SK-N-SH treated with all-trans-retinoic acid at 6 μM for 48 hours (cell line): ENCODE results near the gene GALNT3.

Experiments
- ARNTL ChIP-seq: fragments of 450-650 bp; formaldehyde crosslinking; IDR thresholded peaks from 2 replicates; pipeline ENCODE4 v1.5.0; 2020; ENCODE audit warnings: low read depth, mild to moderate bottlenecking, moderate library complexity, borderline replicate concordance
- POU6F1 ChIP-seq: fragments of 250-450 bp; sonication (Bioruptor Pico); IDR thresholded peaks from 2 replicates; pipeline ENCODE4 v1.8.0; 2021; ENCODE audit warnings: low read depth, mild to moderate bottlenecking, moderate library complexity, borderline replicate concordance
- TOX ChIP-seq: fragments of 250-450 bp; sonication (Bioruptor Pico); IDR thresholded peaks from 2 replicates; pipeline ENCODE4 v1.8.0; 2021; ENCODE audit warnings: mild to moderate bottlenecking, moderate library complexity, borderline replicate concordance
- TSHZ2 ChIP-seq: fragments of 250-450 bp; sonication (Bioruptor Pico); IDR thresholded peaks from 2 replicates; pipeline ENCODE4 v1.5.0; 2020; ENCODE audit warnings: mild to moderate bottlenecking, moderate library complexity
- ZC3H10 ChIP-seq: fragments of 250-450 bp; sonication (Bioruptor Pico); IDR thresholded peaks from 2 replicates; pipeline ENCODE4 v1.5.1; 2021; ENCODE audit warnings: mild to moderate bottlenecking, moderate library complexity
- ZFP30 ChIP-seq: fragments of 450-650 bp; formaldehyde crosslinking; IDR thresholded peaks from 2 replicates; pipeline ENCODE4 v1.5.0; 2022; ENCODE audit warnings: mild to moderate bottlenecking, moderate library complexity
- ZNF70 ChIP-seq: fragments of 450-650 bp; formaldehyde crosslinking; IDR thresholded peaks from 2 replicates; pipeline ENCODE4 v1.5.0; 2020; ENCODE audit warnings: mild to moderate bottlenecking, moderate library complexity
- TF ChIP-seq, protein P1 (sequence below): fragments of 250-450 bp; sonication (Bioruptor Pico); IDR thresholded peaks from 2 replicates; pipeline ENCODE4 v1.5.1; 2021; ENCODE audit warnings: mild to moderate bottlenecking, moderate library complexity
- TF ChIP-seq, protein P2 (sequence below): fragments of 250-450 bp; sonication (Bioruptor Pico); IDR thresholded peaks from 2 replicates; pipeline ENCODE4 v1.8.0; 2020; ENCODE audit warnings: mild to moderate bottlenecking, moderate library complexity, borderline replicate concordance

- TF ChIP-seq ZNF70 (CRISPR knock-in tag) = no peak
- TF ChIP-seq ZC3H10 (CRISPR knock-in tag) = no peak
- no peak for TF ChIP-seq ARNTL (CRISPR knock-in tag)
- TF ChIP-seq TOX (CRISPR knock-in tag) = no peak
- TF ChIP-seq, protein P1, sequence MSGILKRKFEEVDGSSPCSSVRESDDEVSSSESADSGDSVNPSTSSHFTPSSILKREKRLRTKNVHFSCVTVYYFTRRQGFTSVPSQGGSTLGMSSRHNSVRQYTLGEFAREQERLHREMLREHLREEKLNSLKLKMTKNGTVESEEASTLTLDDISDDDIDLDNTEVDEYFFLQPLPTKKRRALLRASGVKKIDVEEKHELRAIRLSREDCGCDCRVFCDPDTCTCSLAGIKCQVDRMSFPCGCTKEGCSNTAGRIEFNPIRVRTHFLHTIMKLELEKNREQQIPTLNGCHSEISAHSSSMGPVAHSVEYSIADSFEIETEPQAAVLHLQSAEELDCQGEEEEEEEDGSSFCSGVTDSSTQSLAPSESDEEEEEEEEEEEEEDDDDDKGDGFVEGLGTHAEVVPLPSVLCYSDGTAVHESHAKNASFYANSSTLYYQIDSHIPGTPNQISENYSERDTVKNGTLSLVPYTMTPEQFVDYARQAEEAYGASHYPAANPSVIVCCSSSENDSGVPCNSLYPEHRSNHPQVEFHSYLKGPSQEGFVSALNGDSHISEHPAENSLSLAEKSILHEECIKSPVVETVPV = no peak
- TF ChIP-seq ZFP30 (CRISPR knock-in tag) = no peak
- TF ChIP-seq, protein P2, sequence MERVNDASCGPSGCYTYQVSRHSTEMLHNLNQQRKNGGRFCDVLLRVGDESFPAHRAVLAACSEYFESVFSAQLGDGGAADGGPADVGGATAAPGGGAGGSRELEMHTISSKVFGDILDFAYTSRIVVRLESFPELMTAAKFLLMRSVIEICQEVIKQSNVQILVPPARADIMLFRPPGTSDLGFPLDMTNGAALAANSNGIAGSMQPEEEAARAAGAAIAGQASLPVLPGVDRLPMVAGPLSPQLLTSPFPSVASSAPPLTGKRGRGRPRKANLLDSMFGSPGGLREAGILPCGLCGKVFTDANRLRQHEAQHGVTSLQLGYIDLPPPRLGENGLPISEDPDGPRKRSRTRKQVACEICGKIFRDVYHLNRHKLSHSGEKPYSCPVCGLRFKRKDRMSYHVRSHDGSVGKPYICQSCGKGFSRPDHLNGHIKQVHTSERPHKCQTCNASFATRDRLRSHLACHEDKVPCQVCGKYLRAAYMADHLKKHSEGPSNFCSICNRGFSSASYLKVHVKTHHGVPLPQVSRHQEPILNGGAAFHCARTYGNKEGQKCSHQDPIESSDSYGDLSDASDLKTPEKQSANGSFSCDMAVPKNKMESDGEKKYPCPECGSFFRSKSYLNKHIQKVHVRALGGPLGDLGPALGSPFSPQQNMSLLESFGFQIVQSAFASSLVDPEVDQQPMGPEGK (CRISPR knock-in tag) = no peak
- no peak for TF ChIP-seq TSHZ2 (CRISPR knock-in tag)
- TF ChIP-seq POU6F1 (CRISPR knock-in tag) = no peak
These were observed 68.6 kb downstream of the GALNT3 start for GRCh38 chr2:165725421-165725820.
